B cell (primary cell): Measurements from ENCODE around the gene TTLL11. TPM values are rescaled to one million over a fixed set of nuclear protein-coding genes. Genes with fewer than 3 reads are reported as not detected.

Experiments used
- ATAC-seq: fragments of 200-7000 bp; cut with Tn5 transposase; one replicate; pipeline ENCODE4 v1.10.0; 2021; ENCODE audit warnings: low read depth, mild to moderate bottlenecking, moderate number of reproducible peaks, moderate library complexity
- CTCF ChIA-PET: fragments of 350-600 bp; sonication (Branson Sonifier 250); formaldehyde crosslinking; loops from one replicate; lab custom pipeline; 2021; ENCODE audit warnings: antibody characterized with exemption, inconsistent platforms; lab: Charles Lee
- POLR2A ChIA-PET: fragments of 350-600 bp; sonication (Branson Sonifier 250); formaldehyde crosslinking; loops from one replicate; lab custom pipeline; 2021; ENCODE audit warnings: antibody characterized with exemption; lab: Charles Lee
- DNase-seq: peaks from one replicate; pipeline ENCODE4 v3.0.0; 2013
- H2AFZ ChIP-seq: 2 replicates; pipeline ENCODE4 v1.6.1; 2012; ENCODE audit warnings: mild to moderate bottlenecking, low read depth, low read length; ENCODE audit not compliant: insufficient read depth, poor library complexity, severe bottlenecking
- H3K27ac ChIP-seq, 2 donors: 1 replicate in 1 of 2; 2 replicates in 1 of 2; pipeline ENCODE4 v1.5.1; 2012 to 2013; ENCODE audit warnings: low read length in 2 of 2, mild to moderate bottlenecking in 2 of 2, moderate library complexity in 1 of 2
- H3K27me3 ChIP-seq, 4 experiments: fragments of 200-600 bp in 1 of 4; sonication (generic) in 1 of 4; replicated peaks in 1 of 4; 1 replicate in 2 of 4; 2 replicates in 2 of 4; pipeline versions ENCODE4 v1.6.1 to v1.7.0; 2013 to 2016; ENCODE audit warnings: low read length in 3 of 4, mild to moderate bottlenecking in 2 of 4, mixed read lengths in 1 of 4, moderate library complexity in 1 of 4; ENCODE audit not compliant: insufficient read depth in 4 of 4, control insufficient read depth in 3 of 4; ENCODE audit errors: control extremely low read depth in 1 of 4
- H3K36me3 ChIP-seq, 2 experiments: replicated peaks in 1 of 2; 1 replicate in 1 of 2; 2 replicates in 1 of 2; pipeline versions ENCODE4 v1.6.1 to v1.7.1; 2013; ENCODE audit warnings: low read length in 1 of 2; ENCODE audit not compliant: insufficient read depth in 2 of 2, control insufficient read depth in 1 of 2; ENCODE audit errors: control extremely low read depth in 1 of 2, extremely low read depth in 1 of 2
- H3K4me1 ChIP-seq, 2 donors: fragments of 200-600 bp in 1 of 2; sonication (generic) in 1 of 2; 1 replicate in 1 of 2; 2 replicates in 1 of 2; pipeline versions ENCODE4 v1.5.1 to v1.6.1; 2013 to 2017; ENCODE audit warnings: low read length in 2 of 2; ENCODE audit not compliant: control insufficient read depth in 2 of 2, insufficient read depth in 2 of 2
- H3K4me2 ChIP-seq: replicated peaks from 2 replicates; pipeline ENCODE3; 2012; ENCODE audit warnings: mild to moderate bottlenecking, low read depth, low read length; ENCODE audit not compliant: poor library complexity, severe bottlenecking
- H3K4me3 ChIP-seq, 5 experiments: fragments of 200-600 bp in 1 of 5; sonication (generic) in 1 of 5; 1 replicate in 3 of 5; 2 replicates in 2 of 5; pipeline versions ENCODE4 v1.5.1 to v1.7.0; 2011 to 2016; ENCODE audit warnings: low read length in 4 of 5, mild to moderate bottlenecking in 4 of 5, low read depth in 2 of 5, control low read depth in 1 of 5, moderate library complexity in 1 of 5; ENCODE audit not compliant: insufficient read depth in 1 of 5; ENCODE audit errors: control extremely low read depth in 1 of 5, extremely low read depth in 1 of 5
- H3K79me2 ChIP-seq: fragments of 200-600 bp; sonication (generic); one replicate; pipeline ENCODE4 v1.6.0; 2016; ENCODE audit warnings: low read length; ENCODE audit not compliant: control insufficient read depth, insufficient read depth
- H3K9ac ChIP-seq: fragments of 200-600 bp; sonication (generic); 2 replicates; pipeline ENCODE4 v1.6.1; 2017; ENCODE audit warnings: mild to moderate bottlenecking, low read length, moderate library complexity
- H3K9me3 ChIP-seq, 3 donors: one replicate each; pipeline versions ENCODE4 v1.6.1 to v1.7.1; 2013; ENCODE audit warnings: low read length in 2 of 3; ENCODE audit not compliant: control insufficient read depth in 2 of 3, insufficient read depth in 1 of 3; ENCODE audit errors: control extremely low read depth in 1 of 3
- H4K20me1 ChIP-seq: 2 replicates; pipeline ENCODE4 v1.6.0; 2012; ENCODE audit warnings: mild to moderate bottlenecking, low read length; ENCODE audit not compliant: insufficient read depth, control insufficient read depth, poor library complexity, severe bottlenecking
- H3K27ac Mint-ChIP-seq: one replicate; pipeline ENCODE4 v1.8.0; 2021; ENCODE audit warnings: mixed read lengths
- H3K27me3 Mint-ChIP-seq: one replicate; pipeline ENCODE4 v1.8.0; 2021; ENCODE audit warnings: mixed read lengths
- H3K4me1 Mint-ChIP-seq: one replicate; pipeline ENCODE4 v1.8.0; 2021; ENCODE audit warnings: mixed read lengths
- H3K4me3 Mint-ChIP-seq: one replicate; pipeline ENCODE4 v1.8.0; 2021; ENCODE audit warnings: mixed read lengths
- H3K9me3 Mint-ChIP-seq: one replicate; pipeline ENCODE4 v1.8.0; 2022; ENCODE audit warnings: mixed read lengths; ENCODE audit not compliant: insufficient read depth
- CTCF ChIP-seq: fragments of 200-600 bp; IDR thresholded peaks from one replicate; pipeline ENCODE4 v1.8.0; 2022; ENCODE audit warnings: antibody characterized with exemption, mild to moderate bottlenecking
- EZH2 ChIP-seq: IDR thresholded peaks from 2 replicates; pipeline ENCODE4 v1.6.1; 2012; ENCODE audit warnings: borderline replicate concordance, low read depth, mild to moderate bottlenecking, moderate library complexity, low read length; ENCODE audit not compliant: insufficient read depth, poor library complexity, severe bottlenecking
- WGBS: methylation state at CpG from one replicate; pipeline ENCODE4 v1.1.5; 2013; ENCODE audit warnings: missing lambda C conversion rate; ENCODE audit not compliant: insufficient coverage; 5-methylcytosine and 5-hydroxymethylcytosine counted together
- intact Hi-C: fragments of 100-400 bp; cut with micrococcal nuclease; formaldehyde crosslinking; loops from one replicate; pipeline ENCODE4 v1.10.0; 2022
- polyA plus RNA-seq: library from polyadenylated mRNA; depleted of rRNA; stranded (reverse); fragments of >200 nt; gene quantifications from 2 replicates; pipeline ENCODE4 v1.2.3, GENCODE V29; 2012
- total RNA-seq, 2 donors: library from RNA; stranded (reverse); fragments of 120-200 nt in 1 of 2; gene quantifications; 1 replicate in 1 of 2; 2 replicates in 1 of 2; pipeline versions ENCODE4 v1.2.3 to v1.2.4, GENCODE V29; 2013 to 2022

The TTLL11 gene
- total and polyA plus RNA-seq, 2 donors (not counting 1 experiment from before 2014, with no cell fraction given), result 3.6 to 3.8 TPM

DNA sequence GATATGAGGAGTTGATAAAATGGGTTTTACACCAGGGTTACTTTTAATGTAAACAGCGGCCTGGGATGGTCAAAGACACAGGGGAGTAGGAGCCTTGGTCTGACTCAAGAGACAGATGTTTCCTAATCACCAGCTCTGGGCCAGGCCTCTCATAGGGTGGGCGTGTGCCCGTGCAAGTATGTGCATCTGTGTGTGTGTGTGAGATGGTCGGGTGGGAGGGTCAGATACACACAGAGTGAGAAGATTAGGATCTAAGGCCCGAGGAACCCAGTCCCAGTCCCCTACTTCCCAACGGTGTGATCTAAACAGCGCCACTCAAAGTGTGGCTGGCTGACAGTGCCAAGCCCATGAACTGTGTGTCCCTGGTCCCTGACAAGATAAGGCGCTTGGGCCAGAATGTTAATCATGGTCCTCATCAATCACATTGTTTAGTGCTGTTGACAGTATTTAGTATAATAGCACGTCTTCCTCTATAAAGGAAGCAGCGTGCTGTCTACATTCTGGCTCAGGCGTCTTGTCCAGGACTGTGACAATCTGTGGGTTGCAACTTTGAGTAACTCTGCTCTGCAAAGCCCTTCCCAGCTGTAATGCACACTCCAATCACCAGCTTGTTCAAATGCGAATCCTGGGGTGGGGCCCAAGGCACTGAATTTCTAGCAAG is 267.9 kb downstream of the TTLL11 start:
- Mint-ChIP-seq H3K27ac (no peak overlapping the region), H3K27me3 (no peaks in the 10 kb centered on the region), H3K9me3 (no peaks in the 10 kb centered on the region), H3K4me1 (peaks cover 7% of the 10 kb centered on the region), H3K4me3 (no peak overlapping the region)
- Histone ChIP-seq H3K4me1 (no peaks in the 10 kb centered on the region), H3K9ac (no peak overlapping the region), H3K79me2 (no peaks in the 10 kb centered on the region), H3K9me3 (no peaks in the 10 kb centered on the region), H3K27me3 (no peaks in the 10 kb centered on the region), H3K27ac (no peak overlapping the region), H2AFZ (no peak overlapping the region), H3K4me3 (no peak overlapping the region), H4K20me1 (no peaks in the 10 kb centered on the region), H3K4me2 (no peak overlapping the region), H3K36me3 (no peaks in the 10 kb centered on the region)
- POLR2A ChIA-PET, result no interaction called here
- TF ChIP-seq EZH2 (no peak), CTCF (no peak)
- intact Hi-C loops, result no loop called here
- no peak for ATAC-seq
- WGBS, result 99% methylated on average over 8 of the region's 12 CpGs
- CTCF ChIA-PET, result interaction anchor here (0.9 kb wide), 1 partner anchor 174 kb away, joined by 3 read pairs; no protein-coding TSS in a partner anchor
- DNase-seq, result no peak

DNA sequence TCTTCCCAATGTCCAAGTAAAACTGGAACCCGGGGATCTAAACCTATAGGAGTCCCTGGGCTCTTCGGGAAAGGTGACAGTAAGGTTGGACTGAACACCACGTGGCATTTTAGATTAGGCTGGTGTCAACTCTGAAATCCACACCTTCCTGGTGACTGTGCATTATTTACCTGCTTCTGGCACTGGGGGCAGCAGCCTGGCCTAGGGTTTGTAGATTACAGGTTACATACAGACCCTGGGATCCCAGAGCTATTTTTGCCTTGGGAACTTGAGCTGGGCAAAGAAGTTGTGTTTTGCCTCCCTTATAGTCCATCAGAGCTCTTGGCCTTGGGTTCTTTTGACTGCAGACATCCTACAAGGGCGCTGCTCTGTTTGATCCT is 268.5 kb downstream of the TTLL11 start:
- H3K9ac ChIP-seq, result no peak overlapping the region
- ATAC-seq, result no peak
- H3K27ac Mint-ChIP-seq, result no peak overlapping the region

More for the DNA sequence above, 268.5 kb downstream of the TTLL11 start:
- no peak overlapping the region for H3K4me3 Mint-ChIP-seq
- H3K4me3 ChIP-seq, result no peak overlapping the region
- 83% methylated on average over 4 of the region's 4 CpGs for WGBS
- ChIA-PET CTCF (no interaction called here), POLR2A (no interaction called here)
- intact Hi-C loops, result no loop called here
- H3K27me3 ChIP-seq, result no peaks in the 10 kb centered on the region
- H3K36me3 ChIP-seq, result no peaks in the 10 kb centered on the region
- no peaks in the 10 kb centered on the region for H4K20me1 ChIP-seq
- H3K4me1 ChIP-seq, result no peaks in the 10 kb centered on the region
- no peaks in the 10 kb centered on the region for H3K79me2 ChIP-seq
- H3K27ac ChIP-seq, result no peak overlapping the region
- H2AFZ ChIP-seq, result no peak overlapping the region
- TF ChIP-seq EZH2 (no peak), CTCF (no peak)
- peaks cover 9% of the 10 kb centered on the region for H3K4me1 Mint-ChIP-seq
- H3K27me3 Mint-ChIP-seq, result no peaks in the 10 kb centered on the region
- no peaks in the 10 kb centered on the region for H3K9me3 Mint-ChIP-seq
- DNase-seq, result no peak
- no peak overlapping the region for H3K4me2 ChIP-seq
- no peaks in the 10 kb centered on the region for H3K9me3 ChIP-seq
